KBM-7 (cell line): Measurements from ENCODE around the gene TMEM14A.
"Not testable (repeated sequence)": the region's sequence is repeated elsewhere in the genome, so short reads cannot be mapped to it uniquely, and the experiment has no call there.

ENCODE experiments used
- DNase-seq: peaks from one replicate; pipeline ENCODE4 v3.0.0-alpha.2; 2015
- in situ Hi-C: fragments of 300-500 bp; cut with MboI; formaldehyde crosslinking; loops from 2 replicates; pipeline ENCODE4 v1.14.3; 2020; ENCODE audit warnings: low sequenced_read_pairs, low pct_unique_long_range_greater_than_20kb, mixed read lengths

Gene TMEM14A

DNA sequence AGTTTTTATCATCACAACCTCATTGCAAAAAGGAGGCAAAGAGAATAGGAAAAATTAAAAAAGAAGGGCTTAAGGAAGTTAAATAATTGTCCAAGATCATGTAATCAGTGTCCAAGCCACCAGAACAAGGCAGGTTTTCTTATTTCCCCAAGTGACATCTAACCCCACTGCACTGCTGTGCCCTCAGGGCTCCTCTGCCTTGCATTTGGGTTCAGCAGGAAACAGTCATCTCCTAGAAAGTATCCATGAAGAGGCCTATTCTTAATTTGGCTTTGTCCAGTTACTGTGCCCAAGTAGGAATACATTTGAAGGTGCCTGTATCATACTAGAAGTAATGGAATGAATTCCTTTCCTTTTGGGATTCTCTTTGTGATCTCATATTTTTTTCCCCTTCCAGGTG, 10.5 kb downstream of the TMEM14A start:
- in situ Hi-C loops, result no loop called here
- no peak for DNase-seq

DNA sequence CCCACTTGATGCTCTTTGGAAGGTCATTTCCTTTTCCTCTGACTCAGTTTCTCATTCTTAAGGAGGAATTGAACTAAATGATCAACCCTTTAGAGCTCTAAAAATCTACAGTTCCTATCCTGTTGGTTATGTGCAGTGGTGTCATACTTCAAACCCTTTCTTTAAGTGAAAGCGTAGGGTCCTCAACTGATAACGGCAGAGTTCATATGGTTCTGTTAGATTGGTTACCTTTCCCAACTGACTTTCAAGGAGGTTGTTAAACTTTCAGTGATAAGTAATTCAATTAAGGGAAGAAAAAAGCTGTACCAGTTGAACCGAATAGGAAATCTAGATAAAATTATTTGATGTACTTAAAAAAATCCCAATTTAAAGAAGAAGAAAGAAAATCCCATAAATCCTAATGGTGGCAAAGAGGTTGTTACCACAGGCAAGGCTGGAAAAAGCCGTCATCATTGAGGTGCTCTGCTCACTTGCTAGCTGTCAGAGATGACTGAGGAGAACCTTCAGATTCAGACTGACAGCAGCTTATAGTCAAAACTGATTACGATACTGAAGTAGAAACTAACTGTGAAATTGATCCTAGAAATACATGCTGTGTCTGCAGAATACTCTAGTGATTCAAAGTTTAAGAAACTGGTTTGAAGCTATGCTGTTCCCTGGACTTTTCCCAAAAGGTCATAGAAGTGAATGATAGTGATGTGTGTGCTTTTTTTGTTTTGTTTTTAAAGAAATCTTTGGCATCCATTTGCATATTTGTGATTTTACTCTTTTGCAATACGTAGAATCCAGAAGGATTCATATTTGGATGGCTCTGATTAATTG, 16.2 kb downstream of the TMEM14A start:
- no peak for DNase-seq
- in situ Hi-C loops, result no loop called here

DNA sequence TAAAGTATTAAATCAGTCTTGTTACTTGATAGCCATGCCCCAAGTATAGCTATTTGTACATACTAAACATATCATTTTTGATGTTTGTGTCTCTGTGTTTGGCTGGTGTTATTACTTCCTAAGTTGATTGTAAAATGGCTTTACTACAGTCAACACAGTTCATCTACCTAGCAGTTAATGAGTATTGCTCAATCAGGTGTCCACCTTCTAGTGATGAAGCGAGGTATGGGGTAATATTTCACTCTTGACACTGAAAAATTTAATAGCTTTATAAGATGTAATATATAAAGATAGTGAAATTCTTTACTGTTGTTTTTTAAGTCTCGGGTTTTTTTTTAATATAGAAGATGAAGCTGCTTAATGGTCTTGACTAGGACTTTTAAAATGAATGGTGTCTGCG, 18.9 kb downstream of the TMEM14A start:
- in situ Hi-C loops, result no loop called here
- no peak for DNase-seq

DNA sequence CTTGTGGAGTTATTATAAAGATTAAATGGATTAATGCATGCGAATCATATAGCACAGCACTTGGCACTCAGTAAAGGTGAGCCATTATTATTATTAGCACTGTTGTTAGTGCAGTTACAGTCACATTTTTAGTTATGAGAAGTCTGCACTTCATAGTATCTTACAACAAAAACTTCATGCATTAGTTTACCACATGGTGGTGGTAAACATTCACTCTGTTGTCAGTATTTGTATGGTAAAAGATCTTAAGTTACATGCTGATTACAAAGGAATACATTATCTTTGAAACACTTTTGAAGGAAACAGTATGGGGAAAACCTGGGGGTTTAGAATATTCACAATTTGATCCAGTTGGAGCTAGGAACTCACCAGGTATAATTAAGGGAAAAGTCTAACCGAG, 20.8 kb downstream of the TMEM14A start:
- no peak for DNase-seq
- in situ Hi-C loops, result no loop called here

GRCh38 chr6:52693773-52694172, 22.9 kb downstream of the TMEM14A start:
- no peak for DNase-seq
- in situ Hi-C loops, result no loop called here

DNA sequence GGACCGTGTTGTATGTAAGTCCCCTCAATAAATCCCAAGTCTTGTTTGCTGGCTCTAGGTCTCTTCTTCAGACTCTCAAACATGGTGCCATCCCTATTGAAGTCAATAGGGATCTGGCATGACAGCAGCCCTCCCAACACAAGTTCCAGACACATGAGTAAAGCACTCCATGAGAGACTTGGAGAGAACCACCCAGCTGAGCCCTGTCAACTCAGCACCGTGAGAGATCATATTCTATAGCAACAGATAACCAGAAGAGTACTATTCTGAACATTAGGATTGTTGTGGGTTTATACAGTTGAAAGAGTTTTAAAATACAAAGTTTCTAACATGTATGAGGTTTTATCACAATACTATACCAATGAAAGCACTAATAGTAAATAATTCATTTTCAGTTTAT, 23.5 kb downstream of the TMEM14A start:
- in situ Hi-C loops, result no loop called here
- DNase-seq, result no peak

DNA sequence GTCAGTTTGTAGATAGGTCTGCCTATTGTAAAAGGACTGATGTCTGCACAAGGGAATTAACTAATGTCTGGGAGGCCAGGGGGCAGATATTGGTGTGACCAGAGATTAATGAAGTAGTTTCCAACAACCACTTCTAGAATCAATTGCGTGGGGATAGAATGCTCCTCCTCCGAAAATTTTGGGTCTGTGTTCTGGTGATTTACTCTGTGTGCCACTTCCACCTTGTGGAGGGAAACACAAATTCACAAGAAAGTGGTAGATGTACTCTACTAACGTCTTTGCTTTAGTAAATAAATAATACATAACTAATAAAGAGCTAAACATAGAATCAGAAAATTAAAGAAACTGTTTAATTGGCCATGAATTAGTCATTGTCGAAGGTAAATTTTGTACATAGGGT, 25.5 kb downstream of the TMEM14A start:
- in situ Hi-C loops, result no loop called here
- peak; percentile 8 for DNase-seq

GRCh38 chr6:52697903-52698302, 27.0 kb downstream of the TMEM14A start:
- in situ Hi-C loops, result no loop called here
- DNase-seq, result no peak

GRCh38 chr6:52704060-52704459, 33.1 kb downstream of the TMEM14A start:
- in situ Hi-C loops, result no loop called here
- no peak for DNase-seq

DNA sequence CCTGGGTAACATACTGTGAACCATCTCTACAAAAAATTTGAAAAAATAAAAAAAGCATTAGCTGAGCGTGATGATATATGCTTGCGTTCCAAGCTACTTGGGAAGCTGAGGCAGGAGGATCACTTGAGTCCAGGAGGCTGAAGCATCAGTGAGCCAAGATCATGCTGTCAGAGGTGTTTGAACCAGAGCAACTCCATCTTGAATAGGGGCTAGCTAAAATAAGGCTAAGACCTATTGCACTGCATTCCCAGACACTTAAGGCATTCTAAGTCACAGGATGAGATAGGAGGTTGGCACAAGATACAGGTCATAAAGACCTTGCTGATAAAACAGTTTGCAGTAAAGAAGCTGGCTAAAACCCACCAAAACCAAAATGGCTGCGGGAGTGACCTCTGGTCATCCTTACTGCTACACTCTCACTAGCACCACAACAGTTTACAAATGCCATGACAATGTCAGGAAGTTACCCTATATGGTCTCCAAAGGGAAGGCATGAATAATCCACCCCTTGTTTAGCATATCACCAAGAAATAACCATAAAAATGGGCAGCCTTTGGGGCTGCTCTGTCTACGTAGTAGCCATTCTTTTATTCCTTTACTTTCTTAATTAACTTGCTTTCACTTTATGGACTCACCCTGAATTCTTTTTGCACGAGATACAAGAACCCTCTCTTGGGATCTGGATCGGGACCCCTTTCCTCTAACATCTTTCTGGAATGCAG, 34.0 kb downstream of the TMEM14A start:
- DNase-seq, in situ Hi-C loops: not testable (repeated sequence)

DNA sequence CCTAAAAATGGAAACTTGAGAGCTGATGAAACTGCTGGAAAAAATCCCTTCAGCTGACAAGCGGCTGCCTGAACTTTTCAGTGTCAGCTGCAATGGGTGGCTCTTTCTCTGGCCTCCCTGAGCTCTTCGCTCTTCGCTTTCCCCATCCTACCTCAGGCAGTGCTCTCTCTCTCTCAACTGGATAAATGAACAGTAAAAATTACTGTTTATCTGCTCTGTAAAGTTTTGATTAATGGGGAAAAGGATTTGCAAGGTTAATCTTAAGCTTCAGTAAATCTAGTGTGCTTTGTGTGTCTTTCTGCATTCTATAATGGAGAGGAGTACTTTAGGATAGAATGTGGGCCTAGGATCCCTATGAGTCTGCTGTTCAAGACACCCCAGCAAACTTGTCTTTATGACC, 35.1 kb downstream of the TMEM14A start:
- DNase-seq, result no peak
- in situ Hi-C loops, result no loop called here

- in situ Hi-C loops, result no loop called here
- DNase-seq, result no peak
Observed at GRCh38 chr6:52707963-52708680, 37.2 kb downstream of the TMEM14A start.

- in situ Hi-C loops, result no loop called here
- DNase-seq, result no peak
Observed at GRCh38 chr6:52712136-52712535, 41.2 kb downstream of the TMEM14A start.

- DNase-seq, in situ Hi-C loops: not testable (repeated sequence)
Observed at GRCh38 chr6:52714761-52715160, 43.8 kb downstream of the TMEM14A start.

GRCh38 chr6:52718550-52718949, 47.6 kb downstream of the TMEM14A start:
- in situ Hi-C loops, result no loop called here
- DNase-seq, result no peak

- no peak for DNase-seq
- in situ Hi-C loops, result no loop called here
Observed at GRCh38 chr6:52720321-52720720, 49.4 kb downstream of the TMEM14A start.

- in situ Hi-C loops, result no loop called here
- DNase-seq, result no peak
Observed at GRCh38 chr6:52724042-52724405, 53.1 kb downstream of the TMEM14A start.

- DNase-seq, result peak; percentile 63
- in situ Hi-C loops, result no loop called here
Observed at GRCh38 chr6:52724406-52725121, 53.7 kb downstream of the TMEM14A start.

GRCh38 chr6:52725143-52725534, 54.2 kb downstream of the TMEM14A start:
- in situ Hi-C loops, result no loop called here
- no peak for DNase-seq
